Glutamatergic neuron (in vitro differentiated cells): ENCODE results near the gene BACH2. TPM values are rescaled to one million over a fixed set of nuclear protein-coding genes. Genes with fewer than 3 reads are reported as not detected.

ENCODE experiments used
- DNase-seq: peaks from one replicate; pipeline ENCODE4 v3.0.0; 2022
- H3K27ac Mint-ChIP-seq: one replicate; pipeline ENCODE4 v1.8.0; 2020; ENCODE audit warnings: mild to moderate bottlenecking, mixed read lengths, inconsistent platforms; ENCODE audit not compliant: unreplicated experiment
- H3K27me3 Mint-ChIP-seq: one replicate; pipeline ENCODE4 v1.8.0; 2020; ENCODE audit warnings: mild to moderate bottlenecking, moderate library complexity, mixed read lengths, inconsistent platforms; ENCODE audit not compliant: unreplicated experiment
- H3K36me3 Mint-ChIP-seq: one replicate; pipeline ENCODE4 v1.8.0; 2020; ENCODE audit warnings: mild to moderate bottlenecking, mixed read lengths, inconsistent platforms; ENCODE audit not compliant: unreplicated experiment
- H3K4me1 Mint-ChIP-seq: one replicate; pipeline ENCODE4 v1.8.0; 2020; ENCODE audit warnings: mild to moderate bottlenecking, low read depth, mixed read lengths, inconsistent platforms; ENCODE audit not compliant: unreplicated experiment
- H3K4me3 Mint-ChIP-seq: one replicate; pipeline ENCODE4 v1.8.0; 2020; ENCODE audit warnings: mild to moderate bottlenecking, mixed read lengths, inconsistent platforms; ENCODE audit not compliant: unreplicated experiment
- H3K9me3 Mint-ChIP-seq: one replicate; pipeline ENCODE4 v1.8.0; 2020; ENCODE audit warnings: mild to moderate bottlenecking, moderate library complexity, mixed read lengths, inconsistent platforms; ENCODE audit not compliant: unreplicated experiment
- CTCF ChIP-seq: fragments of 200-600 bp; sonication (generic); IDR thresholded peaks from one replicate; pipeline ENCODE4 v1.5.0; 2021; ENCODE audit not compliant: partially characterized antibody, unreplicated experiment
- total RNA-seq: library from RNA; stranded (reverse); fragmentation: NEBNext Ultra II Directional; extraction: Animal tissue kit (Norgen Biotek cat#: 25700); gene quantifications from one replicate; pipeline ENCODE4 v1.2.1, GENCODE V29; 2021; ENCODE audit not compliant: unreplicated experiment

Gene BACH2
- total RNA-seq, 1 donor from 2014 or later: 96.4 TPM

- no peak overlapping the region for H3K4me3 Mint-ChIP-seq
- H3K36me3 Mint-ChIP-seq: peaks cover 12% of the 10 kb centered on the region
- peaks cover 7% of the 10 kb centered on the region for H3K9me3 Mint-ChIP-seq
- no peak for TF ChIP-seq CTCF
- peak overlapping the region; percentile 22 for H3K27ac Mint-ChIP-seq
- H3K4me1 Mint-ChIP-seq: peaks cover 36% of the 10 kb centered on the region
- H3K27me3 Mint-ChIP-seq: no peaks in the 10 kb centered on the region
- DNase-seq: no peak
Observed at GRCh38 chr6:90226257-90226656, 70.4 kb downstream of the BACH2 start.

- no peak for DNase-seq
- H3K36me3 Mint-ChIP-seq: peaks cover 12% of the 10 kb centered on the region
- peaks cover 7% of the 10 kb centered on the region for H3K9me3 Mint-ChIP-seq
- H3K4me3 Mint-ChIP-seq: no peak overlapping the region
- H3K4me1 Mint-ChIP-seq: peaks cover 27% of the 10 kb centered on the region
- no peaks in the 10 kb centered on the region for H3K27me3 Mint-ChIP-seq
- H3K27ac Mint-ChIP-seq: no peak overlapping the region
- TF ChIP-seq CTCF: no peak
Observed at GRCh38 chr6:90224196-90224595, 72.4 kb downstream of the BACH2 start.

DNA sequence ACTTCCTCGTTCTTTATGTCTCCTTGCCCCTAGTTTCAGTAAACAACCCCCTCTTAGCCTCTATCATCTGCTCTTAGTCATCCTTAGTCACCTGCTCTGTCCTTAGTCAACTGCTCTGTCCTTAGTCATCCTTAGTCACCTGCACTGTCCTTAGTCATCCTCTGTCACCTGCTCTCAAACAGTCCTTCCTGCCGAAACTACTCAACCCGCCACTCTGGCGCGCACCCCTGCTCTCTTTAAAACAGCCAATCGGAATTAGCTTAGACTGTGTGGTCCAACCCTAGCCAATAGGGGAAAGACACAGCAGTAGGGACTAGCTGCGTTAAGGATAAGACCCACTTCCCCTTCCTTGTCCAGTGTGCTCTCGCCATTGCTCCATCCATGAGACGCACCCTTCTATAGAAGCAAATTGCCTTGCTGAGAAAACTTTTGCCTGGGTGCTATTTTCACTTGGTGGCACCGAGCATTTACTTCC is 73.9 kb downstream of the BACH2 start:
- H3K36me3 Mint-ChIP-seq: peaks cover 12% of the 10 kb centered on the region
- H3K4me1 Mint-ChIP-seq: peaks cover 23% of the 10 kb centered on the region
- H3K27ac Mint-ChIP-seq: peak overlapping the region; percentile 3
- TF ChIP-seq CTCF: no peak
- H3K4me3 Mint-ChIP-seq: no peak overlapping the region
- H3K27me3 Mint-ChIP-seq: no peaks in the 10 kb centered on the region
- DNase-seq: no peak
- H3K9me3 Mint-ChIP-seq: peaks cover 6% of the 10 kb centered on the region

DNA sequence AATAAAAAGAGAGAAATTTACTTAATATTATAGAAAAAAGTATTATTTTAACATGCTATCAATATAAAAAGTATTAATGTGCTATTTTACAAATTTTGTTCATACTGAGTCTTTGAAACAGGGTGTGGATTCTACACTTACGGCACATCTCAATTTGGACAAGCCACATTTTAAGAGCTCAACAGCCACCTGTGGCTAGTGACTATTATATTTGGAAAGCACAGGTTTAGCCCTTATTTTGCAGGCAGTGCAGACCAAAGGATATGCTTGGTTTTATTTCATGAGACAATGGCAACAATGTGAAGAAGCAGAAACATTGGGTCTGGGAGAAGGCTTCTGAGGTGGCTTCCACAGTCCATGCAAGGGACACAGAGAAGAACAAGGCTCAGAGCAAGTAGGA is 74.6 kb downstream of the BACH2 start:
- peaks cover 17% of the 10 kb centered on the region for H3K4me1 Mint-ChIP-seq
- H3K27me3 Mint-ChIP-seq: no peaks in the 10 kb centered on the region
- TF ChIP-seq CTCF: no peak
- H3K27ac Mint-ChIP-seq: peak overlapping the region; percentile 62
- H3K36me3 Mint-ChIP-seq: peaks cover 12% of the 10 kb centered on the region
- H3K9me3 Mint-ChIP-seq: peaks cover 5% of the 10 kb centered on the region
- DNase-seq: no peak
- no peak overlapping the region for H3K4me3 Mint-ChIP-seq

DNA sequence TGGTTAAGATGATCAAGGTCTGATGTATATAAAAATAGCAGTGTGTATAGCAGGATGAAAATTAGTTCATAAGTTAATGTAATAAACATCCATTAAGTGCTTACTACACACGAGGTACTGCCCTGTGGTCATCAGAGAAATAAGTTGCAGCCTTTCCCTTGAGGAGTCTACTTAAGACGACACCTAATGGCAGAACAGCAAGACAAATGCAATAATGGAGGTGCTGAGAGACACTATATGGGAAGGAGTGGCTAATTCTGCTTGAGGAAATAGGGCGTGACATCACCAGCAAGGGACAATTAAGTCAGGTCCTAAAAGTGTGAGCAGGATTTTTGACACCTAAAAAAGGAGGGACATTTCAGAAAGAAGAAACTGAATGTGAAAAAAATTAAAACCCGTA is 75.2 kb downstream of the BACH2 start:
- H3K4me1 Mint-ChIP-seq: peaks cover 14% of the 10 kb centered on the region
- peaks cover under 1% of the 10 kb centered on the region for H3K27me3 Mint-ChIP-seq
- no peak for TF ChIP-seq CTCF
- no peak for DNase-seq
- peak overlapping the region; percentile 79 for H3K27ac Mint-ChIP-seq
- H3K36me3 Mint-ChIP-seq: peaks cover 12% of the 10 kb centered on the region
- no peak overlapping the region for H3K4me3 Mint-ChIP-seq
- H3K9me3 Mint-ChIP-seq: peaks cover 5% of the 10 kb centered on the region
